HepG2 (cell line): ENCODE results near the gene APBB3. TPM values are rescaled to one million over a fixed set of nuclear protein-coding genes. Genes with fewer than 3 reads are reported as not detected.

Experiments
- ARNT2 ChIP-seq: sonication (generic); formaldehyde crosslinking; IDR thresholded peaks from 2 replicates; pipeline ENCODE4 v1.8.0; 2022; ENCODE audit warnings: mild to moderate bottlenecking, low read depth, missing genetic modification reagents, moderate library complexity
- CC2D1A ChIP-seq: sonication (generic); formaldehyde crosslinking; IDR thresholded peaks from 2 replicates; pipeline ENCODE4 v1.8.1; 2023; ENCODE audit warnings: mild to moderate bottlenecking, missing genetic modification reagents
- ELF1 ChIP-seq: sonication (generic); formaldehyde crosslinking; IDR thresholded peaks from 2 replicates; pipeline ENCODE4 v1.4.0; 2020; ENCODE audit warnings: missing genetic modification reagents
- IKZF1 ChIP-seq: fragments of 450-650 bp; IDR thresholded peaks from 2 replicates; pipeline ENCODE4 v1.7.1; 2016
- NCOA2 ChIP-seq: sonication (generic); formaldehyde crosslinking; IDR thresholded peaks from 2 replicates; pipeline ENCODE4 v1.8.0; 2022; ENCODE audit warnings: inconsistent platforms
- NR2F6 ChIP-seq, 2 experiments: IDR thresholded peaks; 2 replicates each; pipeline ENCODE4 v1.6.1; 2016; ENCODE audit warnings: antibody characterized with exemption in 1 of 2, mild to moderate bottlenecking in 1 of 2
- SATB2 ChIP-seq: sonication (generic); formaldehyde crosslinking; IDR thresholded peaks from 2 replicates; pipeline ENCODE4 v1.5.0; 2020; ENCODE audit warnings: missing genetic modification reagents
- SP140L ChIP-seq: sonication (generic); formaldehyde crosslinking; IDR thresholded peaks from 2 replicates; pipeline ENCODE4 v1.4.0; 2020; ENCODE audit warnings: missing genetic modification reagents, borderline replicate concordance
- ZNF180 ChIP-seq: sonication (generic); formaldehyde crosslinking; IDR thresholded peaks from 2 replicates; pipeline ENCODE4 v1.4.0; 2020; ENCODE audit warnings: low read depth, missing genetic modification reagents, borderline replicate concordance
- ZNF234 ChIP-seq: sonication (generic); formaldehyde crosslinking; conservative IDR thresholded peaks from 2 replicates; pipeline ENCODE4 v1.5.1; 2020; ENCODE audit warnings: mild to moderate bottlenecking, missing genetic modification reagents
- ZNF337 ChIP-seq: sonication (generic); formaldehyde crosslinking; IDR thresholded peaks from 2 replicates; pipeline ENCODE4 v1.5.1; 2020; ENCODE audit warnings: missing genetic modification reagents, low read depth, mild to moderate bottlenecking, borderline replicate concordance
- ZNF674 ChIP-seq: sonication (generic); formaldehyde crosslinking; IDR thresholded peaks from 2 replicates; pipeline ENCODE4 v1.5.0; 2020; ENCODE audit warnings: low read depth, mild to moderate bottlenecking, missing genetic modification reagents
- polyA plus RNA-seq, 8 experiments: library from polyadenylated mRNA; depleted of rRNA in 3 of 8; stranded (reverse) in 7 of 8; unstranded in 1 of 8; fragments of >200 nt; fragmentation: Illumina TruSeq in 4 of 8; extraction: Trizol in 4 of 8; gene quantifications; 2 replicates each; pipeline versions ENCODE4 v1.2.1 to v1.2.3, GENCODE V29; 2011 to 2016; ENCODE audit warnings: low read depth in 4 of 8, missing spikeins in 1 of 8, mixed read lengths in 1 of 8; ENCODE audit not compliant: insufficient read depth in 1 of 8
- total RNA-seq, 5 experiments: library from RNA; depleted of rRNA; stranded (reverse); fragments of >200 nt; fragmentation: Illumina TruSeq; extraction: Trizol; gene quantifications; 2 replicates each; pipeline ENCODE4 v1.2.3, GENCODE V29; 2016; ENCODE audit warnings: low read depth in 1 of 5
- TF ChIP-seq, protein P1 (sequence below): sonication (generic); formaldehyde crosslinking; conservative IDR thresholded peaks from 2 replicates; pipeline ENCODE4 v1.8.0; 2022; ENCODE audit warnings: low read depth, missing genetic modification reagents
- TF ChIP-seq, protein P2 (sequence below): sonication (generic); formaldehyde crosslinking; IDR thresholded peaks from 2 replicates; pipeline ENCODE4 v1.4.0; 2020; ENCODE audit warnings: missing genetic modification reagents
- TF ChIP-seq, protein P3 (sequence below): sonication (generic); formaldehyde crosslinking; IDR thresholded peaks from 2 replicates; pipeline ENCODE4; 2020; ENCODE audit warnings: missing genetic modification reagents, mild to moderate bottlenecking, borderline replicate concordance
- TF ChIP-seq, protein P4 (sequence below): fragments of 450-650 bp; IDR thresholded peaks from 2 replicates; pipeline ENCODE4 v1.6.1; 2017; ENCODE audit warnings: mild to moderate bottlenecking
- TF ChIP-seq, protein P5 (sequence below): sonication (generic); formaldehyde crosslinking; IDR thresholded peaks from 2 replicates; pipeline ENCODE4 v1.8.1; 2022; ENCODE audit warnings: mild to moderate bottlenecking, missing genetic modification reagents

Gene APBB3
- total and polyA plus RNA-seq, 2 of the 13 experiments (the other 11 are each of a cell fraction or from before 2014, with no cell fraction given) = 0.38 to 0.78 TPM

DNA sequence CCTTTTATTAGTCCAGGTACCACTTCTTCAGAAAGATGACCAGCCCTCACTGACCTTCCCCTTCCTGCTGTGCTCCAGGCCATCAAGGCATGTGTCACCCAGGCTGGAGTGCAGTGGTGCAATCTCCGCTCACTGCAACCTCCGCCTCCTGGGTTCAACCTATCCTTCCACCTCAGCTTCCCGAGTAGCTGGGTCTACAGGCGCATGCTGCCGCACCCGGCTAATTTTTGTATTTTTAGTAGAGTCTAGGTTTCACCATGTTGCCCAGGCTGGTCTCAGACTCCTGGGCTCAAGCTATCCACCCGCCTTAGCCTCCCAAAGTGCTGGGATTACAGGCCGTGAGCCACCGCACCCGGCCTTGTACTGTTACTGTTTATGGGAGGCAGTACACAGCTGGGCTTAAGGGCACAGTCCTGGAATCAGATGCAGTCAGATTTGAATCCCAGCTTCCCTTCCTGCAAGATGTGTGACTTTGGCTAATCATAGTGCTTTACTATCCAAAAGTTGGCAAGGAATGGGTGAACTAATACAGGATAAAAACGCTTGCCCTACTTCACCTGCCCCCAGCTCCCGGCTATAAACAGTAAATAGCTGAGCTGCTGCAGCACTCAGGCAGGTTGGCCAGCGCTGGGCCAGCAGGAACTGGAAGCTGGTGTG lies 17.4 kb downstream of the APBB3 start (continued):
- TF ChIP-seq, protein P1, sequence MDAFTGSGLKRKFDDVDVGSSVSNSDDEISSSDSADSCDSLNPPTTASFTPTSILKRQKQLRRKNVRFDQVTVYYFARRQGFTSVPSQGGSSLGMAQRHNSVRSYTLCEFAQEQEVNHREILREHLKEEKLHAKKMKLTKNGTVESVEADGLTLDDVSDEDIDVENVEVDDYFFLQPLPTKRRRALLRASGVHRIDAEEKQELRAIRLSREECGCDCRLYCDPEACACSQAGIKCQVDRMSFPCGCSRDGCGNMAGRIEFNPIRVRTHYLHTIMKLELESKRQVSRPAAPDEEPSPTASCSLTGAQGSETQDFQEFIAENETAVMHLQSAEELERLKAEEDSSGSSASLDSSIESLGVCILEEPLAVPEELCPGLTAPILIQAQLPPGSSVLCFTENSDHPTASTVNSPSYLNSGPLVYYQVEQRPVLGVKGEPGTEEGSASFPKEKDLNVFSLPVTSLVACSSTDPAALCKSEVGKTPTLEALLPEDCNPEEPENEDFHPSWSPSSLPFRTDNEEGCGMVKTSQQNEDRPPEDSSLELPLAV (CRISPR knock-in tag) = no peak
- no peak for TF ChIP-seq ARNT2 (CRISPR knock-in tag)
- TF ChIP-seq, protein P2, sequence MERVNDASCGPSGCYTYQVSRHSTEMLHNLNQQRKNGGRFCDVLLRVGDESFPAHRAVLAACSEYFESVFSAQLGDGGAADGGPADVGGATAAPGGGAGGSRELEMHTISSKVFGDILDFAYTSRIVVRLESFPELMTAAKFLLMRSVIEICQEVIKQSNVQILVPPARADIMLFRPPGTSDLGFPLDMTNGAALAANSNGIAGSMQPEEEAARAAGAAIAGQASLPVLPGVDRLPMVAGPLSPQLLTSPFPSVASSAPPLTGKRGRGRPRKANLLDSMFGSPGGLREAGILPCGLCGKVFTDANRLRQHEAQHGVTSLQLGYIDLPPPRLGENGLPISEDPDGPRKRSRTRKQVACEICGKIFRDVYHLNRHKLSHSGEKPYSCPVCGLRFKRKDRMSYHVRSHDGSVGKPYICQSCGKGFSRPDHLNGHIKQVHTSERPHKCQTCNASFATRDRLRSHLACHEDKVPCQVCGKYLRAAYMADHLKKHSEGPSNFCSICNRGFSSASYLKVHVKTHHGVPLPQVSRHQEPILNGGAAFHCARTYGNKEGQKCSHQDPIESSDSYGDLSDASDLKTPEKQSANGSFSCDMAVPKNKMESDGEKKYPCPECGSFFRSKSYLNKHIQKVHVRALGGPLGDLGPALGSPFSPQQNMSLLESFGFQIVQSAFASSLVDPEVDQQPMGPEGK (CRISPR knock-in tag) = no peak
- no peak for TF ChIP-seq IKZF1
- 0 out of 2 replicates have a peak, but pooled peaks have one; percentile 88 for TF ChIP-seq ZNF337 (CRISPR knock-in tag)
- no peak for TF ChIP-seq NR2F6 (IDR thresholded peaks at IDR 0.05)
- 0 out of 2 replicates have a peak, but pooled peaks have one; percentile 10 for TF ChIP-seq NR2F6 (CRISPR knock-in tag; IDR thresholded peaks at IDR 0.05)
- TF ChIP-seq, protein P3, sequence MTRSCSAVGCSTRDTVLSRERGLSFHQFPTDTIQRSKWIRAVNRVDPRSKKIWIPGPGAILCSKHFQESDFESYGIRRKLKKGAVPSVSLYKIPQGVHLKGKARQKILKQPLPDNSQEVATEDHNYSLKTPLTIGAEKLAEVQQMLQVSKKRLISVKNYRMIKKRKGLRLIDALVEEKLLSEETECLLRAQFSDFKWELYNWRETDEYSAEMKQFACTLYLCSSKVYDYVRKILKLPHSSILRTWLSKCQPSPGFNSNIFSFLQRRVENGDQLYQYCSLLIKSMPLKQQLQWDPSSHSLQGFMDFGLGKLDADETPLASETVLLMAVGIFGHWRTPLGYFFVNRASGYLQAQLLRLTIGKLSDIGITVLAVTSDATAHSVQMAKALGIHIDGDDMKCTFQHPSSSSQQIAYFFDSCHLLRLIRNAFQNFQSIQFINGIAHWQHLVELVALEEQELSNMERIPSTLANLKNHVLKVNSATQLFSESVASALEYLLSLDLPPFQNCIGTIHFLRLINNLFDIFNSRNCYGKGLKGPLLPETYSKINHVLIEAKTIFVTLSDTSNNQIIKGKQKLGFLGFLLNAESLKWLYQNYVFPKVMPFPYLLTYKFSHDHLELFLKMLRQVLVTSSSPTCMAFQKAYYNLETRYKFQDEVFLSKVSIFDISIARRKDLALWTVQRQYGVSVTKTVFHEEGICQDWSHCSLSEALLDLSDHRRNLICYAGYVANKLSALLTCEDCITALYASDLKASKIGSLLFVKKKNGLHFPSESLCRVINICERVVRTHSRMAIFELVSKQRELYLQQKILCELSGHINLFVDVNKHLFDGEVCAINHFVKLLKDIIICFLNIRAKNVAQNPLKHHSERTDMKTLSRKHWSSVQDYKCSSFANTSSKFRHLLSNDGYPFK (CRISPR knock-in tag) = peak; percentile 59; the same call in 1 of the 2 replicates
- 0 out of 2 replicates have a peak, but pooled peaks have one; percentile 24 for TF ChIP-seq ZNF234 (CRISPR knock-in tag)
- no peak for TF ChIP-seq ZNF180 (CRISPR knock-in tag)
- no peak for TF ChIP-seq NCOA2 (CRISPR knock-in tag)
- no peak for TF ChIP-seq CC2D1A (CRISPR knock-in tag)
- TF ChIP-seq, protein P4, sequence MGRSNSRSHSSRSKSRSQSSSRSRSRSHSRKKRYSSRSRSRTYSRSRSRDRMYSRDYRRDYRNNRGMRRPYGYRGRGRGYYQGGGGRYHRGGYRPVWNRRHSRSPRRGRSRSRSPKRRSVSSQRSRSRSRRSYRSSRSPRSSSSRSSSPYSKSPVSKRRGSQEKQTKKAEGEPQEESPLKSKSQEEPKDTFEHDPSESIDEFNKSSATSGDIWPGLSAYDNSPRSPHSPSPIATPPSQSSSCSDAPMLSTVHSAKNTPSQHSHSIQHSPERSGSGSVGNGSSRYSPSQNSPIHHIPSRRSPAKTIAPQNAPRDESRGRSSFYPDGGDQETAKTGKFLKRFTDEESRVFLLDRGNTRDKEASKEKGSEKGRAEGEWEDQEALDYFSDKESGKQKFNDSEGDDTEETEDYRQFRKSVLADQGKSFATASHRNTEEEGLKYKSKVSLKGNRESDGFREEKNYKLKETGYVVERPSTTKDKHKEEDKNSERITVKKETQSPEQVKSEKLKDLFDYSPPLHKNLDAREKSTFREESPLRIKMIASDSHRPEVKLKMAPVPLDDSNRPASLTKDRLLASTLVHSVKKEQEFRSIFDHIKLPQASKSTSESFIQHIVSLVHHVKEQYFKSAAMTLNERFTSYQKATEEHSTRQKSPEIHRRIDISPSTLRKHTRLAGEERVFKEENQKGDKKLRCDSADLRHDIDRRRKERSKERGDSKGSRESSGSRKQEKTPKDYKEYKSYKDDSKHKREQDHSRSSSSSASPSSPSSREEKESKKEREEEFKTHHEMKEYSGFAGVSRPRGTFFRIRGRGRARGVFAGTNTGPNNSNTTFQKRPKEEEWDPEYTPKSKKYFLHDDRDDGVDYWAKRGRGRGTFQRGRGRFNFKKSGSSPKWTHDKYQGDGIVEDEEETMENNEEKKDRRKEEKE = no peak
- TF ChIP-seq SATB2 (CRISPR knock-in tag) = no peak
- no peak for TF ChIP-seq SP140L (CRISPR knock-in tag)
- TF ChIP-seq, protein P5, sequence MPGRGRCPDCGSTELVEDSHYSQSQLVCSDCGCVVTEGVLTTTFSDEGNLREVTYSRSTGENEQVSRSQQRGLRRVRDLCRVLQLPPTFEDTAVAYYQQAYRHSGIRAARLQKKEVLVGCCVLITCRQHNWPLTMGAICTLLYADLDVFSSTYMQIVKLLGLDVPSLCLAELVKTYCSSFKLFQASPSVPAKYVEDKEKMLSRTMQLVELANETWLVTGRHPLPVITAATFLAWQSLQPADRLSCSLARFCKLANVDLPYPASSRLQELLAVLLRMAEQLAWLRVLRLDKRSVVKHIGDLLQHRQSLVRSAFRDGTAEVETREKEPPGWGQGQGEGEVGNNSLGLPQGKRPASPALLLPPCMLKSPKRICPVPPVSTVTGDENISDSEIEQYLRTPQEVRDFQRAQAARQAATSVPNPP = no peak; the same call in 1 of the 2 replicates
- TF ChIP-seq ELF1 (CRISPR knock-in tag) = 0 out of 2 replicates have a peak, but pooled peaks have one; percentile 59
- no peak for TF ChIP-seq ZNF674 (CRISPR knock-in tag)
